Germinal center (tissue), 1 donor: Measurements from ENCODE around the gene GSS.

ENCODE experiments used
- DNase-seq: peaks from one replicate; pipeline ENCODE4 v3.0.0; 2012; ENCODE audit warnings: mixed read lengths, low spot score

Gene GSS

DNA sequence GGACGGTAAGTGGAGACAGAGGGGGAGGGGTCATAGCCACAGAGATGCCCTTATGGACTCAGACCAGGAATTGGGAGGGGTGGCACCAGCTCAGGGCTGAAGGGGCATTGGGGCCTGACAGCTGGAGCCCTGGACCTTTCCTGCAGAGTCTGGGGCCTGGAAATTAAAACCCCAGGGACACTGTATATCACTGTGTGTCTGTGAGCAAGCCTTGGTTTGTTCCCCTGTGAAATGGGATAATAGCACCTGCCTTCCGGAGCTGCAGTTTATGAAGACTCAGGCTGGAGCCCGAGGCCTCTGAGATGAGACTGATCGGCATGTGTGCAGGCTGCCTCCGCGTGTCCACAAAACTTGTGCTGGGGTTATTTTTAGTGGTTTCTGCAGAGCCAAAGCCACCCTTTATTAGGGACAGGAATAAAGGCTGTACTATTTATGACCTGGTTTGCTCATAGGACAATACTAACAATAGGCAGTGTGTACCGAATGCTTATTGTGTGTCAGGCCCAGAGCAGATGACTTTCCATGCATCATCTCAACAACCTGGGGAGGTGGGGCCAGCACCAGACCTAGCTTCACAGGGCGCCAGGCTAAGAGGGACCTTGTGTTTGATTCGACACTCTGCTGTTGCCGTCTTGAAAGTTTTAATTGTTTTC lies 22.6 kb upstream of the GSS start:
- DNase-seq: no peak

DNA sequence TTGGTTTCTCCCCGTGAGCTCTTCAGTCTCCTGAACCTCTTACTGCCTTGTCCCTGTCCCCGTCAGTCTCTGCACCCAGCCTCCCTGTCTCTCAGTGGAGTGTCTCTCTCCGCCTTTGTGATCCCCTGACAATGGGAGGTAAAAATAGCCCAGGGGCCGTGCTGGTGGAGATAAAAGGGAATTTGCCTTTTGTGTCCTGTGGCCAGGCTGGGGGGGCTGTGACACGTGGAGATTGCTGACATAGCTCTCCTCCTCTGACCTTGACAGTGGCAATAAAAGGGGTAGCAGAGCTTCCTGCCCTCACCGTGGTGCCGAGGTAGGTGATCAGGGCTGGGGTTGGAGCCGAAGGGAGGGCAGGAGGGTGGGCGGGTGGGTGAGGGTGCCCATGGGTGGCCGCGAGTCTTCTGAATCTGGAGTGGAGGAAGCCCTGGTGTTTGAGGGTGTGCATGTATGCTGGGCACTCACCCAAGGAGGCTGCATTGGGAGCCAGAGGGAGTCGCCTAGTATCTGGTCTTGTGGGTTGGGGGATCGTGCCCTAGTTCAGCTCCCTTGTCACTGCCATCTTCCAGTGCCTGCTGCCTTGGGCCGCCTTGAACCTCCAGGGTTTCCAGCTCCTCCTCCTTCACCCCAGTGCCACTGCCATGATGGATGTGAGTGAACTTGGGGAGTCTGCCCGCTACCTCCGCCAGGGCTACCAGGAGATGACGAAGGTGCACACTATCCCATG lies 21.9 kb upstream of the GSS start:
- DNase-seq: no peak

DNA sequence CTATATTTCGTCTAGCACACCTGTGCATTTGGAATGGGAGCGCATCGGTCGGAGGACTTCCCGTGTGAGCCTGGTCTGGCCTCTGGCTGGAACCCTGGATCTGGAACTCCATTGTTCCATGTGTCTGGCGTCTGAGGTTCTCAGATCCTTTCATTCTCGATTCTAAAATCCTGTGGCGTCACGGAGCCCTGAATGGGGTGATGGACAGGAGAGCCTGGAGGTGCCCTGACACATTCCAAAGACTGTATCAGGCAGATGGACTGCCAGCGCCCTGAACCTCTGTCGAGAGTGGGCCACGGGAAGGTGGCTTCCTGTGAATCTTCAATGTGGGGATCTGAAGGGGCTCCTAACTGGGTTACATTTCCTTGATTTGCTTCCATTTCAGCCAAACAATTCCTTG lies 20.7 kb upstream of the GSS start:
- no peak for DNase-seq

DNA sequence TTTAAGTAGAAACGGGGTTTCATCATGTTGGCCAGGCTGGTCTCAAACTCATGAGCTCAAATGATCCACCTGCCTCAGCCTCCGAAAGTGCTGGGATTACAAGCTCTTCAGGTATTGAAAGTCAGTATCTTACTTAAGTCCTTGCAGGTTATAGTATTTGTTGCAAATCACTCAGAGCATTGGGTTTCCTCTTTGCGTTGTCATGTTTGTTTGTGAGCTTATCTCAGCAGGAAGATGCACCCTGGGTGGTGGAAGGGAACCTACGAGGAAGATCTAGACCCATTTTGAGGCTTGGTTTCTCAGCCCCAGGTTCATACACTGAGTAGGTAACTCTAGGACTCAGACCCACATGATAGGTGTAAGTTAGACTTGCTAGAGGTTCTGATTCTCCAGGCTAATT lies 18.6 kb upstream of the GSS start:
- no peak for DNase-seq

DNA sequence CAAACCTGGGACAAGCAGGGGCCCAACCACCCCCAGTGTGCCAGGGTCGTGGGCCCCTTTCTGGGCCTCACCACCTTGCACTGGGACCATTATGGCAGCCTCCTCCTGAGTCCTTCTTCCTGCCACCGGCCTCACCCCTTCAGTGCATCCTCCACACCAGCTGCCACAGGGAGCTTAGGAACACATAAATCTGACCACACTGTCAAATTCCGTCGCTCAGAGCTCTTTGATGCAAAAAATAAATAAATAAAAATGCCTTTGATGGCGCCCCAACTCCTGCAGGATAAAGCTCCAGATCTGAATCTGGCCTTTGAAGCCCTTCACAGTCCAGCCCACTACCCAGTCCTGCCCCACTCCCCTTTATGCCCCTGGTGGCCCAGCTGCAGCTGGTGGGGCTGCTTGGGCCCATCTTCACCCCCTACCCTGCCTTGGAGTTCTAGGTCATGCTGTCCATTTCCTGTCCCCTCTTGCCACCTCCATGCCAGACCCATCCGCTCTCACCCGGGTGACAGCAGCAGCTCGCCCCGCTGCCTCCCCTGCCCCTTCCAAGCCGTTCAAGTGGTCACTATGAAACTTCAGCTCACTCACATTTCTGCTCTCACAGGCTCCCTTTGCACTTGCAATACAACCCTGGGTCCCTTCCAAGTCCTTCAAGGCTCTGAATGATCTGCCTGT lies 16.1 kb upstream of the GSS start:
- no peak for DNase-seq

DNA sequence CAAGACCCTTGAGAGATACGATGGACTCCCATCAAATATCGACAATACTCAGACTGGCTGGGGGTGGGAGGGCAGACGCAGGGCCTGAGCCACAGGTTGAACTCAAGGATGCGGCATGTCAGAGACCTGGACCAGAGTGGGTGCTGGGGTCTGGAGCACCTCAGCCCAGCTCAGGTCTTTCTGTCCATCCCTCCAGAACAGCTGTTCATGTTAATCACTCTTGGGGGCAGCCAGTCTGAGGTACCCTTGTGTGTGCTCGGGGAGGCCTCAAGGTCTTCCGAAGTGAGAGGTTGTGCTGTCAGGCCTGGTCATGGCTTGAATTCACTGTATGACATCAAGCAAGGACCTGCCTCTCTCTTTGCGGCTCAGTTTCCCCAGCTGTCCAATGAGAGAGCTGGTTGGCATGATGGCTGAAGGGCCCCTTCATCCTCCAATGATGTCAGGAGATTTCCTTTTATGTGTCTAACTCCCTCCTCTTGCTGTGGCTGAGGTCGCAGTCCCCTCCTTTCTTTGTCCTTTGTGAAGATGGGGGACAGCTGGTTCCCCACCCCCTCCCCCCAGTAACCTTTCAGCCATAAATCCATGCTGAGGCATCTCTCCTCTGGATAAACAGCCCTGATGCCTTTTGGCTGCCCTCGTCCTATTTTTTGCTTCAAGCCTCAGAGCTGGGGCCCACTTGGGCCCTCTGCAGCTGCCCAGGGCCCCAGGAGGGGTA lies 15.4 kb upstream of the GSS start:
- no peak for DNase-seq

DNA sequence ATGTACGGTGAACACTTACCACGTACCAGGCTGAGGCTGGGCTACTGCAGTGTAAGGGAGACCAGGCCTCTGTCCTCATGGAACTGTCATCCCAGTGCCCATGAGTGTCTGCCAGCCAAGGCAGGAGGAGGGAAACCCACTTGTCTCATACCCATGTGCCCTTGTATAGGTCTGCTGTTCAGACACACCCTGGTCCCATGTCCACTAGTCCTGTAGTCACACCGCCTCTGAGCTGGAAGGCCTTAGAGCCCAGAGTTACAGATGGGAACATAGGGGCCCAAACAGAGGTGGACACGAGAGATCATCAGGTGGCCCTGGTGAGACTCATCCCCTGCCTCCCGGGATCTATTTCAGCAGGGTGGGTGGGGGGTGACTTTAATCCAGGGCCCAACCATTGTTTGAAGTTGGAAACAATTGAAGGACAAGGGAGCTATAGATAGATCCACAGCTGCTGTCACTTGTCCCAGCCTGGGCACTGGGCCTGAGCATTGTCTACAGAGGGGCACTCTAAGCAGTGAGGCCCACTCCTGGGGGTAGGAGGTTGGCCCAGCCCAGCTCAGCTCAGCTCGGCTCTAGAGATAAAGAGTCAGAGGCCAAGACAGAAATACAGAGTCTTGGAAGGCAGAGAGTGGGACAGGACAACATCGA lies 14.7 kb upstream of the GSS start:
- DNase-seq: no peak

DNA sequence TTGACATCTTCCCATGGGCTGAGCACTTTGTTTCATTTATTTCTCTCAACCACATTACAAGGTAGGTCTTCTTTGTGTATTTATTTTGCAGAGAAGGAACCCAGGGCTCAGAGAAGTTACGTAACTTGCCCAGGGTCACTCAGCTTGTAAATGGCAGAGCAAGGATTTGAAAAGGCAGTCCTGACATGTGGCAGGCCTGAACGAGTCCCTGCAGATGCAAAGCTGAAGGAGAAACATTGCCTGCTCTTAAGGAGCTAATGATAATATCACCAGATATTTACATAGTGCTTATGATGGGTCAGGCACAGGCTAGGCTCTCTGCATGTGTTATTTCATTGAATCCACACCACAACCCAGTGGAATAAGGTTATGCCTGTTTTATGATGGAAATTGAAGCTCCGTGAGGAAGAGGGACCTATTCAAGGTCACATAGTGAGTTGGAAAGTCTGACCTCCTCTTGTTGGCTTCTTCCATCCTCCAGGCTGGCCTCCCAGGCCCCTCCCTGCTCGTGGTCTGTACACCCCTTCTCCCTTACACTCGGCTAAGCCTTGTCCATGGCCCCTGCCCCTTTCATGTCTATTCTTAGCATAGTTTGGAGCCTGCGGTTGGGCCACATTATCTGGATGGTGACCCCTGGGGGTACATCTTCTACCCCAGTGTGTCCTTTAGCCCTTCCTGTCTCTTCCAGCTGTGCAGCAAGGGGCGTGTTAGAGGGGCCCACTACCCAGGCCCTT lies 12.6 kb upstream of the GSS start:
- no peak for DNase-seq

DNA sequence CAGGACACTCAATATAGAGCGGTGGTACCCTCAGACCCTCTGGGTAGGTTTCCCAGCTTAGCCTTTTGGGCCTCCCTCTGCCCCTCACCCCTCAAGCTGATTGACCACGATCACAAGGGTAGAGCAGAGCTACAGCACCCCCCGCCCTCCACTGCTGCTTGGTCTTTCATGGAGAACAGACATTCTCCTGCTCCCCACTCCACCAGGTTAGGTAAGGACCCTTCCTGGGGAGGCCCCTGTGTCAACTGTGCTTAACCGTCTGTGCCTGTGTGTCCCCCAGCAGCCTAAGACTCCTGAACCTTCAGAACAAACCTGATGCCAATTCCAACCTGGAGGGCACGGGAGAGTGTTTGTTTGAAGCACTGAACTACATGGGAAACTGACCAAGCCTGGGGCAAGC lies 11.8 kb upstream of the GSS start:
- no peak for DNase-seq

DNA sequence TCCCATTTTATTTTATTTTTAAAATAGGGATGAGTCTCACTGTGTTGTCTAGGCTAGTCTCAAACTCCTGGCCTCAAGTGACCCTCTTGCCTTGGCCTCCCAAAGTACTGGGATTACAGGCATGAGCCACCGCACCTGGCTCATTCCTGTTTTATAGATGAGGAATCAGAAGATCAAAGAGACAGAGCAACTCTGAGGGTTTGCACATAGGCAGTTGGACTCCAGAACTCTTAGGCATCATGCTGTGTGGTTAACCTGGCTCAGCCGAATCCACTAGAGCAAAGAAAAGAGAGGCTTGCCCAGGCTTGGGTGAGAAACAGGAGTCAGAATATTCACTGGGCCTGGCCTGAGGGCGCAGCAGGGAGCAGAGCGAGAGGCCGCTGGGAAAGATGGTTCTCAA lies 9.4 kb upstream of the GSS start:
- no peak for DNase-seq

DNA sequence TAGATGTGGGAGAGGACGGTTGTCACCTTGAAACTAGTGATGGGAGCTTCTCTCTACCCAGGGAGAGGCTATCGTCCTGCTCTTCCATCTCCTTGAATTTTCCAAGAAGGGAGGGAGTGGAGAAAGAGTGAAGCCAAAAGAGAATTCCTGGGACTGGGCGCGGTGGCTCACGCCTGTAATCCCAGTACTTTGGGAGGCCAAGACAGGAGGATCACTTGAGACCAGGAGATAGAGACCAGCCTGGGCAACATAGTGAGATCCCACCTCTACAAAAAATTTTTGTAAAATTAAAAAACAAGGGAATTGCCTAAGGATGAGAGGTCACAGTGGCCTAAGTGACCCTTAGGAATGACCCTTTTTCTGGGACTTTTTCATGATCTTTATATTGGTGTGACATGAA lies 8.9 kb upstream of the GSS start:
- DNase-seq: no peak

DNA sequence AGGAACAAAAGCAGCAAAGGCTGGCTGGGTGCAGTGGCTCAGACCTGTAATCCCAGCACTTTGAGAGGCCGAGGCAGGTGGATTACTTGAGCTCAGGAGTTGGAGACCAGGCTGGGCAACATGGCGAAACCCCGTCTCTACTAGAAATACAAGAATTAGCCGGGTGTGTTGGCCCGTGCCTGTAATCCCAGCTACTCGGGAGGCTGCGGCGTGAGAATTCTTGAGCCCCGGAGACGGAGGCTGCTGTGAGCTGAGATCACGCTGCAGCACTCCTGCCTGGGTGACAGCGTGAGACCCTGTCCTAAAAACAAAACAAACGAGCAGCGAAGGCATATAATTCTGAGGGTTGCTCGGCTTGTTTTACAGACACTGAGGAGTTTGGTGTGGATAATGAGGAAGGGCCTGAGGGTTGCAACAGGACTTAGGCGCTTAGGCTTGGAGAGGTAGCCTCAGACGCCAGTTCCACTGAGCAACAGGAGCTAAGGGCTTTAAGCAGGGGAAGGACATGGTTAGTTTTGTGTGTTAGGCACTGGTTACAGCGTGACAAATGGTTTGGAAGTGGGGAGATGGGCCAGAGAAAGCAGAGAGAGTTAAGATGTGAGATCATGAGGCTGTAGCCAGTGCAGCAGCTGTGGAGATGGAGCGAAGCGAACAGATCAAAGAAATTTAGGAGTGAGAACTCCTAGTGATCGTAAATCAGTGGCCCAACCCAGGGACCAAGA lies 1.3 kb upstream of the GSS start:
- DNase-seq: no peak

DNA sequence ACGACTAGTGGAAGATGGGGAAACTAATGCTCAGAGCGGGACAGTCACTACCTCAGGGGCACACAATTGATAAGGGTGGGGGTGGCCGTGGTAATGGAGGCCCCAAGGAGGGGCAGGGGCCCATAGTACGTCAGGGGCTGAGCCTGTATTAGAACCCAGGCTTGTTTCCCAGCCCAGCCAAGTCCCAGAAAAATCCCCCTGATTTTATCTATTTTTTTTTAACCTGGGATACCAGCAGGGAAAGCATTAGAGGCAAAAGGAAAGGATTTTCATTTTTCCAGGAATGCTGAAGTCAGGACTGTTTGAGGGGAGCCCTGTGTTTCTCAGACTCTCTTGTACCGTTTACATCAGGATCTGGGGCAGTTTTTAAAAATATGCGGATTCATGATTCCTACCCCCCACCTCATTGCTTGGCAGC lies 444 bp upstream of the GSS start:
- no peak for DNase-seq

DNA sequence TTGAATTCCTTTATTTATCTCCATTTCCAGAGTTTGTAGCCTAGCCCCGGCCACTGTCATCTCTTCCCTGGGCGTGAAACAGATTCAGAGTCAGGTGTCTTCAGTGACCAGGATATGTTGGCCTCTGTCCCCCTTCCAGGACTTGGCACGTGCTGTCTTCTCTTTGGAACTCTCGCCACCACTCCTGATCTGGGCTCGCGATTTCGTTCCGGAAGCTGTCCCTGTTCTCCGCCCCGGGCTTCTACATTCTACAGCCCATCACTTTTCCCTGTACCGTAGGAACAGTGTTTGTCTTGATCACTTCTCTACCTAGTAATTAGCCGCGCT lies 739 bp downstream of the GSS start:
- DNase-seq: no peak

DNA sequence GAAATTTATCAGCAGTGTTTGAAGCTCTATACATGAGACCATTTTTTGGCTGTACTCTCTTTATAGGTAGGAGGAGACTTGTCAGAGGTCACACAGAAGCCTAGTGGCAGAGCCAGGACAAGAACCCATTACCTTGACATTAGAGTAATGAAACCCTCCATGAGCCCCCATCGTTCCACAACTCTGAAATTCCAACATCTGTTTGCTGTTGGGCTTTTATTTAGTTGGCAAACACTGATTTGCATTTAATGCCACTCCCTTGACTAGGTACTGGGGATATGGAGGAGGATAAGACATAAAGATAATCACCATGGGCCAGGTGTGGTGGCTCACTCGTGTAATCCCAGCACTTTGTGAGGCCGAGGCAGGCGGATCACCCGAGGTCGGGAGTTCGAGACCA lies 1.6 kb downstream of the GSS start:
- DNase-seq: no peak

DNA sequence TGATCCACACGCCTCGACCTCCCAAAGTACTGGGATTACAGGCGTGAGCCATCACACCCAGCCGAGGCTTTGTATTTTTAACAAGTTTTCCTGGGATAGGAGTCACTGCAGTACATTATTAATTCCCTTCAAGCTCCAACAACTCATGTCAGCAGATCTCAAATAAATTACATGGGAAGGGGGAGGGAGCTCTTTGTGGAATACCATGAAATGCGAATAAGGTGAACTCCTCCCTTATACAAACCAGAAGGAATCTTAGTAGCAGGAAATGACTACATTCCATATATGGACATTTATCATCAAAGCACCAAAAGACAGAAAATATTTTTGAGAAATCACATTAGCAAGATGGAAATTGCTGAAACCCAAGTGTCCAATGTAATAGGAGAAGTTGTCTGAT lies 2.9 kb downstream of the GSS start:
- no peak for DNase-seq

DNA sequence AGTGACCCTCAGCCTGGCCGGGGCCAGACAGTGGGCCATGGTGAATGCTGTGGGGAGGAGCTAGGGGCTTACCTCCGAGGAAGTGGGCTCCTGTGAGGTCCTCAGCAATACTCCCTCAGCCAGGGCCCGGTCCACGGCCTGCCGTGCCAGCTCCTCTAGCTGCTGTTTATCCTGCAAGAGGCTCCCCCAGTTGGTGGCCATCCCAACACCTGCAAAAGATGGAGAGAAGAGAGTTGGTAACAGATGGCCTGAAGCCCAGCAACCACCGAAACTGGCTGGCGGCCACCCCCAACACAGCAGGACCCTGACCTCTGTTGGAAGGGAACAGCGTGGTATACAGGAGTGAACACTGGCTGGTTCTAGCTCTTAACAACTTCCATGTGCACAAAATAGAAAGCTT lies 4.0 kb downstream of the GSS start:
- peak; percentile 38 for DNase-seq

DNA sequence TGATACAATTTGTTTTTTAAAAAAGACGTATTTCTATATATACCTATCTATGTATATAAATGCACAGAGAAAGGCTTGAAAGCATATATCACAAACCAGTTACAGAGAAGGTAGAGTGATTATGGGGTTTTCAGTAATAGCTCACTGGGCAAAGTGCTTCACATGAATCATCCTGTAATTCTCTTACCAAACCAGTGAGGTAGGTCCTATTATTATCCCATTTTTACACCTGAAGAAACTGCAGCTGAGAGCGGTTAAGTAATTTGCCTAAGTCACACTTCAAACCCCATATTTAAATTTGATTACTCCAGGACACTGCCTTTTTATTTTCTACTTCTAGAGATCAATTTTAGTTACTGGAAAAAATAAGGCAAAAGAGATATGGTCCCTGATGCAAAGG lies 4.4 kb downstream of the GSS start:
- DNase-seq: peak; percentile 67

DNA sequence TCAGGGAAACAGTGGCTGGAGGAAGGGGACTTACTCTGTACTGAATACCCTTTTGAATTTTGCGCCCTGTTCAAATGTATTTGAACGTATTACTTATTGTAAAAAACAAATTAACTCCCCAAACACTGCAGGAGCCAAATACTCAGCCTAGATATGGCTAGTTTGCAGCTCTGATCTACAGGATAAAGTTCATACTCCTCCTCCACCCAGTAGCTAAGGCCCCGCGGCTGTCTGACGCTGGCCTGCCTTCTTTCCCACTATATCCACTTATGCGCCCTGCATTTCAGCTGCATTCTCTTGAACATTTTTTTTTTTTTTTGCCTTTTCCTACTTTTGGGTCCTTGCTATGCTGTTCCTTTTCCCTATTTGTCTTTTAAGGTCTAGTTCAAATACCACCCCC lies 6.5 kb downstream of the GSS start:
- DNase-seq: no peak

DNA sequence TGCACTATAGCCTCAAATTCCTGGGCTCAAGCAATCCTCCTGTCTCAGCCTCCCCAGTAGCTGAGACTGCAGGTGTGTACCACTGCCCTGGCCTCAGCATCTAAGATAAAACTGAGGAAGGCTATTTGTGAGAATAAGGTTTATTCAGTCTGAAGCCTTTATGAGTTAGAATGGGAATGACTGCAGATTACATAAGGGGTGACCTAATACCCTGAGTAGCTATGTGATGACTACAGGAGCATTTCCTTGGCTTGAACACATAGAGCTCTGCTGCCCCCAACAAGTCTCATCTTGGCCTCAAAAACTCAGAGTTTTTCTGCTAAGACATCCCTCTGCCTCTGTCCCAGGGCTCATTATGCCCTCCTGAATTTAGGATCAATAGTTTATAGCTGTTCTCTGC lies 7.6 kb downstream of the GSS start:
- DNase-seq: no peak

DNA sequence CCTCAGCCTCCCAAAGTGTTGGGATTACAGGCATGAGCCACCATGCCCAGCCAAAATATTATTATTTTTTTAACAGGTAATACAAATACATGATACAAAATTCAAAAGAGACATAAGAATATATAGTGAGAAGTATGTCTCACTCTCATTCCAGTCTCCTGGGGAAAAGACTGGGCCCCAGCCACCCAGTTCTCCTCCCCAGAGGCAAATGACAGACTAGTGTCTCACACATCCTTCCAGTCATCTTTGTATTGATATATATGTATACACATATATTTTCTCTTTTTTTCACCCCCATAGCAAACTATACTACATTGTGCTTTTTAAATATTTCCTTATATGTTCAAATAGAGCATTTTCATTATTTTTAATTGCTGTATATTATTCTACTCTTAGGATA lies 8.3 kb downstream of the GSS start:
- DNase-seq: no peak
